Parathyroid adenoma (tissue), 2 donors: ENCODE results near the gene RSPO1.

Experiments
- H2AFZ ChIP-seq: fragments of 300-600 bp; sonication (generic); one replicate; pipeline ENCODE4 v1.7.0; 2017; ENCODE audit warnings: antibody characterized with exemption, mild to moderate bottlenecking
- H3K27ac ChIP-seq: fragments of 300-600 bp; sonication (generic); one replicate; pipeline ENCODE4 v1.7.0; 2017
- H3K27me3 ChIP-seq: fragments of 300-600 bp; sonication (generic); one replicate; pipeline ENCODE4 v1.7.0; 2017; ENCODE audit warnings: low read length; ENCODE audit not compliant: control insufficient read depth, insufficient read depth
- H3K36me3 ChIP-seq: fragments of 300-600 bp; sonication (generic); one replicate; pipeline ENCODE4 v1.7.0; 2017; ENCODE audit warnings: low read length; ENCODE audit not compliant: control insufficient read depth, insufficient read depth
- H3K4me1 ChIP-seq: fragments of 300-600 bp; sonication (generic); one replicate; pipeline ENCODE4 v1.7.0; 2017; ENCODE audit warnings: control low read depth
- H3K4me2 ChIP-seq: fragments of 300-600 bp; sonication (generic); one replicate; pipeline ENCODE4 v1.7.0; 2017; ENCODE audit warnings: low read length
- H3K4me3 ChIP-seq: fragments of 300-600 bp; sonication (generic); one replicate; pipeline ENCODE4 v1.7.0; 2017; ENCODE audit warnings: low read depth, low read length
- H3K79me2 ChIP-seq: fragments of 300-600 bp; sonication (generic); one replicate; pipeline ENCODE4 v1.7.0; 2017; ENCODE audit warnings: control low read depth
- H3K9ac ChIP-seq: fragments of 300-600 bp; sonication (generic); one replicate; pipeline ENCODE4 v1.7.0; 2017; ENCODE audit warnings: mild to moderate bottlenecking
- H3K9me3 ChIP-seq: fragments of 300-600 bp; sonication (generic); one replicate; pipeline ENCODE4 v1.7.0; 2017; ENCODE audit warnings: low read length; ENCODE audit not compliant: control insufficient read depth
- TF ChIP-seq, protein P1 (sequence below): fragments of 300-600 bp; sonication (generic); IDR thresholded peaks from one replicate; pipeline ENCODE4 v1.7.0; 2017; ENCODE audit warnings: antibody characterized with exemption, mild to moderate bottlenecking
- donor health status: primary hyperparathyroidism.

The RSPO1 gene

DNA sequence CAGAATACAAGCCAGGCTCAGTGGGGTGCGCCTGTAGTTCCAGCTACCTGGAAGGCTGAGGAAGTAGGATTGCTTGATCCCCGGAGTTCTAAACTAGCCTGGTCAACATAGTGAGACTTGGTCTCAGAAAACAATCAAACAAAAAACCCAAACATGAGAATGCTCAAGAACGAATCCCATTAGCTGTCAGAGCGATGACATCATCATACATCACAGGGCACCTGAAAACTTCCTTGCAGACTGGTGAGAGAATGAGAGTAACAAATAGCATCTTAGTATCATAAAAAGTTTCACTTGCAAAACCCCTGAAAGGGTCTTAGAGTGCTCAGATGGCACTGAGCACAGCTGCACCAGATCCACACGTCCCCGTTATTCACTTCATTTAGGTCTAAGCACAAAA, 36.6 kb upstream of the RSPO1 start:
- Histone ChIP-seq H3K27me3 (no peaks in the 10 kb centered on the region), H3K79me2 (no peaks in the 10 kb centered on the region), H3K4me2 (no peak overlapping the region), H3K9me3 (no peaks in the 10 kb centered on the region), H3K27ac (no peak overlapping the region), H3K9ac (no peak overlapping the region), H2AFZ (no peak overlapping the region), H3K36me3 (no peaks in the 10 kb centered on the region), H3K4me3 (no peak overlapping the region), H3K4me1 (no peaks in the 10 kb centered on the region)
- TF ChIP-seq, protein P1, sequence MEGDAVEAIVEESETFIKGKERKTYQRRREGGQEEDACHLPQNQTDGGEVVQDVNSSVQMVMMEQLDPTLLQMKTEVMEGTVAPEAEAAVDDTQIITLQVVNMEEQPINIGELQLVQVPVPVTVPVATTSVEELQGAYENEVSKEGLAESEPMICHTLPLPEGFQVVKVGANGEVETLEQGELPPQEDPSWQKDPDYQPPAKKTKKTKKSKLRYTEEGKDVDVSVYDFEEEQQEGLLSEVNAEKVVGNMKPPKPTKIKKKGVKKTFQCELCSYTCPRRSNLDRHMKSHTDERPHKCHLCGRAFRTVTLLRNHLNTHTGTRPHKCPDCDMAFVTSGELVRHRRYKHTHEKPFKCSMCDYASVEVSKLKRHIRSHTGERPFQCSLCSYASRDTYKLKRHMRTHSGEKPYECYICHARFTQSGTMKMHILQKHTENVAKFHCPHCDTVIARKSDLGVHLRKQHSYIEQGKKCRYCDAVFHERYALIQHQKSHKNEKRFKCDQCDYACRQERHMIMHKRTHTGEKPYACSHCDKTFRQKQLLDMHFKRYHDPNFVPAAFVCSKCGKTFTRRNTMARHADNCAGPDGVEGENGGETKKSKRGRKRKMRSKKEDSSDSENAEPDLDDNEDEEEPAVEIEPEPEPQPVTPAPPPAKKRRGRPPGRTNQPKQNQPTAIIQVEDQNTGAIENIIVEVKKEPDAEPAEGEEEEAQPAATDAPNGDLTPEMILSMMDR: no peak

DNA sequence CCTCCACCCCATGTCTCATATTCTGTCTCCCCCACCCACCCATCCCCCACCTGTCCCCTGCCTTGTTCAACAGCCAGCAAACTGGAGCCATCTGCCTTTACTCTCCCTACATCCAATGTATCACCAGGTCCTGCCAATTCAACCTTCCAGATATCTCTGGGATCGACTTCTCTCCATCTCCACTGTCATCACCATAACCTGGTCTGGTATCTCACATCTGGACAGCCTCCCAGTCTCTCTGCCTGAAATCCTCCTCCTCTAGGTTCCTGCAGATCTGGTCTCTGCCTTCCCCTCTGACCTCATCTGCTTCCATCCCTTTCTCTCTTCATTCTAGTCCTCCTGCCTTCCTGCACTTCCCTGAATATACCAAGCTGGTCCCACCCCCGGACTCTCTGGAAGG, 35.4 kb upstream of the RSPO1 start:
- no peak overlapping the region for H3K4me2 ChIP-seq
- TF ChIP-seq, protein P1: no peak
- no peaks in the 10 kb centered on the region for H3K9me3 ChIP-seq
- no peaks in the 10 kb centered on the region for H3K4me1 ChIP-seq
- no peak overlapping the region for H3K9ac ChIP-seq
- no peaks in the 10 kb centered on the region for H3K27me3 ChIP-seq
- H2AFZ ChIP-seq: no peak overlapping the region
- H3K27ac ChIP-seq: no peak overlapping the region
- H3K36me3 ChIP-seq: no peaks in the 10 kb centered on the region
- H3K4me3 ChIP-seq: no peak overlapping the region
- H3K79me2 ChIP-seq: no peaks in the 10 kb centered on the region

DNA sequence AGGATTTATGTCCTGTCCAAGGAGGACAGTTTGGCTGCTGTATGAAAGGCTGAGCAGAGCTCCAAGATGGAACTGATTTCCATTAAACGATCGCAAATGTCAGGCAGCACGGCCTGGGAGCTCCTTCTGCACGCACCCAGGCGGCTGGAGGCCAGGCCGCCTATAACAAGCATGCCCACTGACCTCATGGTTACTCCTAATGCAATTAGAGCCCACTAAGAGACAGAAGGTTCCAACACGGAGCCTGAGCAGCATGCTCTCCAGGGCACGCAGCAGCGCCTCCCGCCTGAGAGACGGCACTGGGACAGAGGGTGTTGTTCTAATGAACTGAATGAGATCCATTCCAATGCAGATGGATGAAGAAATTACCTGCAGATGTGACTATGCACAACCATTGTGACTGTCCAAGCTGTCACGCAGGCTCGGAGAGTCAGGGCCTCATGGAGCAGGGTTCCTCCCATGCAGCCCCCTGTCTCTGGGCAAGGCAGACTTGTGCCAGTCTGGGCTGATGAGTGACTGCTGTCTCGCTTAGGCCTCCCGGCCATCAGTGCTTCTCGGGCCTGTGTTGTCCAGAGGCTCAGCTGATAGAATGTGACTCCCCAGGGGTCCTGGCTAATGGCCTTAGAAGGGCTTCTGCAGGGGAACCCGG, 32.5 kb upstream of the RSPO1 start:
- no peaks in the 10 kb centered on the region for H3K36me3 ChIP-seq
- no peak overlapping the region for H3K4me3 ChIP-seq
- no peaks in the 10 kb centered on the region for H3K79me2 ChIP-seq
- TF ChIP-seq, protein P1: no peak
- H3K27me3 ChIP-seq: no peaks in the 10 kb centered on the region
- H3K27ac ChIP-seq: no peak overlapping the region
- H2AFZ ChIP-seq: no peak overlapping the region
- no peak overlapping the region for H3K4me2 ChIP-seq
- H3K9ac ChIP-seq: no peak overlapping the region
- H3K9me3 ChIP-seq: no peaks in the 10 kb centered on the region
- no peaks in the 10 kb centered on the region for H3K4me1 ChIP-seq

DNA sequence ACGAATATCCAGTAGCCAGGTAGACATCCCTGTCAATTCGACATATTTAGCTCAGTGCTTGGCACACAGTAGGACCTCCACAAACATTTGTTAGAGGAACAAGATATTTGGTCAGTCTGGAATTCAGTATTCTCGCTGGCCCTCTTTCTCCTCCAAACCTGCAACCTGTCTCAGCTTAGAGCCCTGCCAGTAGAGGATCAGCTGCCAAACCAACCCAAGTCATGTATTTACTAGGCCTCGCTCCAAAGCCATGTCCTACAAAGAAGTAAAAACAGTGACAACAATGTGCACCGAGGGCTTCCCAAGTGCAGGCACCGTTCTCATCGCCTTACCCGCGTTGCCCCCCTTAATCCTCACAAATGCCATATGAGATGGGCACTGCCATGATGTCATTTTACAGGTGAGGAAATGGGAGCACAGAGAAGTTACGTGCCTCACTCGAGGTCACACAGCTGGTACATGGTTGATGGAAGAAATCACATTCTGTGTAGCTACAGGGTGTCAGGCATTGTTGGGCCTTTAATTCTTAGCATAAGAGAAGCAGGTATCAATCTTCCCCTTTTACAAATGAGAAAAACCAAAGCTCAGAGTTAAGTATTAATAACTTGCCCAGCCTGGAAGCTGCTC, 31.7 kb upstream of the RSPO1 start:
- Histone ChIP-seq H3K4me2 (no peak overlapping the region), H3K4me3 (no peak overlapping the region), H3K36me3 (no peaks in the 10 kb centered on the region), H3K9ac (no peak overlapping the region), H3K79me2 (no peaks in the 10 kb centered on the region), H3K4me1 (no peaks in the 10 kb centered on the region), H2AFZ (no peak overlapping the region), H3K9me3 (no peaks in the 10 kb centered on the region), H3K27me3 (no peaks in the 10 kb centered on the region), H3K27ac (no peak overlapping the region)
- TF ChIP-seq, protein P1: no peak

DNA sequence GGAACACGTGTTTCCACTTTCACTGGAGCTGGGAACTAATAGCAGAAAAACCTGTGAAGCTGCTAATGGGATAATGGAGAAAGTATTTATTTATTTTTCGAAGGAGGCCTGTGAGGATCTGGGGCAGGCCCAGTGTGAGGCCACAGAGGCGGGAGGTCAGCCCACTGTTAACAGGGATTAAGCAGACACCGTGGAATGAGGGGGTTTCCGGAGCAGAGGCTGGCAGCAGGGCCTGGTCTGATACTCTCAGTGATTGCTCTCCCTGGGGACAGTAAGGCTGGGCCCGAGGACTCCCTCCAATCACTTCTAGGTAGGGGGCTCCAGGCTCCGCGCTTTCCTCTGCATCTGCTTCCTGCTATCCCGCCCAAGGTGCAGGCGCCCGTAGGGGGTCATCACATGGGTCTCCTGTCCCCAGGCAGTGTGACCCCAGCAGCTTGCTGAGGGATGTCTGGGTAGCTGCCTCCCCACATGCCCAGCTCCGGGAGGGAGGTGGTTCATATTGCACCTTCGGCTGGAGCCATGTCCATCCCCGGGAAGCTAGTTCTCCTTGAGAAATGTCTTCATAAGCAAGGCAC, 28.8 kb upstream of the RSPO1 start:
- no peaks in the 10 kb centered on the region for H3K36me3 ChIP-seq
- H3K27ac ChIP-seq: no peak overlapping the region
- no peak overlapping the region for H2AFZ ChIP-seq
- H3K9me3 ChIP-seq: no peaks in the 10 kb centered on the region
- no peak overlapping the region for H3K4me3 ChIP-seq
- H3K4me1 ChIP-seq: no peaks in the 10 kb centered on the region
- H3K4me2 ChIP-seq: no peak overlapping the region
- no peaks in the 10 kb centered on the region for H3K79me2 ChIP-seq
- TF ChIP-seq, protein P1: no peak
- no peak overlapping the region for H3K9ac ChIP-seq
- no peaks in the 10 kb centered on the region for H3K27me3 ChIP-seq
